Astrocyte of the cerebellum (primary cell): ENCODE measurements around the gene TMEM187.

ENCODE experiments used
- DNase-seq: peaks from one replicate; pipeline ENCODE4 v3.0.0-alpha.2; 2011; ENCODE audit warnings: low read depth
- H3K4me3 ChIP-seq: 2 replicates; pipeline ENCODE4 v1.5.1; 2011; ENCODE audit warnings: mild to moderate bottlenecking, low read depth, low read length, moderate library complexity
- CTCF ChIP-seq: IDR thresholded peaks from 2 replicates; pipeline ENCODE4 v1.5.1; 2012; ENCODE audit warnings: low read length, low read depth, moderate library complexity, mild to moderate bottlenecking; ENCODE audit errors: missing control alignments
- in situ Hi-C: cut with HindIII; loops from 2 replicates; pipeline ENCODE4 v1.10.0; 2017; ENCODE audit warnings: low sequenced_read_pairs

TMEM187 gene

GRCh38 chrX:153954558-153955227 lies 17.9 kb upstream of the TMEM187 start:
- in situ Hi-C loops: no loop called here
- TF ChIP-seq CTCF: no peak
- no peak for DNase-seq

GRCh38 chrX:153955228-153955732 lies 17.3 kb upstream of the TMEM187 start:
- in situ Hi-C loops: no loop called here
- DNase-seq: no peak
- no peak for TF ChIP-seq CTCF
- H3K4me3 ChIP-seq: no peak overlapping the region

More at GRCh38 chrX:153954558-153955227, 17.9 kb upstream of the TMEM187 start:
- H3K4me3 ChIP-seq: no peak overlapping the region

- TF ChIP-seq CTCF: no peak
- no peak overlapping the region for H3K4me3 ChIP-seq
- no peak for DNase-seq
- in situ Hi-C loops: no loop called here
Measured at GRCh38 chrX:153956044-153956907, 16.3 kb upstream of the TMEM187 start.

GRCh38 chrX:153957224-153957623 lies 15.3 kb upstream of the TMEM187 start:
- no peak overlapping the region for H3K4me3 ChIP-seq
- DNase-seq: no peak
- in situ Hi-C loops: no loop called here
- no peak for TF ChIP-seq CTCF

- DNase-seq: no peak
- in situ Hi-C loops: no loop called here
- no peak for TF ChIP-seq CTCF
- H3K4me3 ChIP-seq: no peak overlapping the region
Measured at GRCh38 chrX:153958605-153959004, 13.9 kb upstream of the TMEM187 start.

GRCh38 chrX:153959649-153960048 lies 12.9 kb upstream of the TMEM187 start:
- no peak for DNase-seq
- TF ChIP-seq CTCF: no peak
- no peak overlapping the region for H3K4me3 ChIP-seq
- in situ Hi-C loops: no loop called here
